ENCODE measurements around the gene FAM83E.

GRCh38 chr19:48615231-48616040 lies 560 bp upstream of the FAM83E start:
- TF ChIP-seq POLR2A (IDR thresholded peaks at IDR 0.05) (no peak), EP300 (IDR thresholded peaks at IDR 0.05) (no peak), POLR2AphosphoS5 (IDR thresholded peaks at IDR 0.05) (no peak)

Measured in upper lobe of left lung (tissue), 4 donors.